ENCODE measurements around the gene ATP4A.

The ATP4A gene

GRCh38 chr19:35565016-35565856, 1.8 kb upstream of the ATP4A start:
- no peak for DNase-seq

GRCh38 chr19:35562776-35563175, 682 bp downstream of the ATP4A start:
- no peak for DNase-seq

- DNase-seq, result no peak
Observed at GRCh38 chr19:35562336-35562735, 1.1 kb downstream of the ATP4A start.

GRCh38 chr19:35561436-35561835, 2.0 kb downstream of the ATP4A start:
- DNase-seq, result no peak

- DNase-seq, result no peak
Observed at GRCh38 chr19:35560677-35561076, 2.8 kb downstream of the ATP4A start.

- no peak for DNase-seq
Observed at GRCh38 chr19:35560271-35560670, 3.2 kb downstream of the ATP4A start.

- no peak for DNase-seq
Observed at GRCh38 chr19:35559781-35560180, 3.7 kb downstream of the ATP4A start.

- DNase-seq, result no peak
Observed at GRCh38 chr19:35559281-35559659, 4.2 kb downstream of the ATP4A start.

GRCh38 chr19:35558400-35559280, 4.8 kb downstream of the ATP4A start:
- DNase-seq, result no peak

- DNase-seq, result peak; percentile 52
Observed at GRCh38 chr19:35557539-35558399, 5.7 kb downstream of the ATP4A start.

- no peak for DNase-seq
Observed at GRCh38 chr19:35556846-35557538, 6.5 kb downstream of the ATP4A start.

- DNase-seq, result no peak
Observed at GRCh38 chr19:35556025-35556590, 7.3 kb downstream of the ATP4A start.

- no peak for DNase-seq
Observed at GRCh38 chr19:35555301-35556005, 8.0 kb downstream of the ATP4A start.

GRCh38 chr19:35554076-35554475, 9.4 kb downstream of the ATP4A start:
- no peak for DNase-seq

- DNase-seq, result no peak
Observed at GRCh38 chr19:35553385-35554000, 10.0 kb downstream of the ATP4A start.

- DNase-seq, result no peak
Observed at GRCh38 chr19:35552534-35553384, 10.7 kb downstream of the ATP4A start.

GRCh38 chr19:35551091-35551810, 12.2 kb downstream of the ATP4A start:
- no peak for DNase-seq

GRCh38 chr19:35549879-35550523, 13.5 kb downstream of the ATP4A start:
- no peak for DNase-seq

Measured in stimulated activated CD4-positive, alpha-beta T cell treated with anti-CD3 and anti-CD28 coated beads, Interleukin-12 subunit alpha, Interleukin-12 subunit beta, amount 100 ng/mL, for 4 hours (primary cell).